H9 (cell line): ENCODE data around the gene THRAP3. TPM values are rescaled to one million over a fixed set of nuclear protein-coding genes. Genes with fewer than 3 reads are reported as not detected.
A peak's percentile ranks its signal among the peaks of the same experiment; 100 is the strongest.
"Not testable (repeated sequence)": the region's sequence is repeated elsewhere in the genome, so short reads cannot be mapped to it uniquely, and the experiment has no call there.

Experiments used
- DNase-seq: peaks from one replicate; pipeline ENCODE4 v3.0.0-alpha.2; 2017
- H2AFZ ChIP-seq: one replicate; pipeline ENCODE4 v1.6.1; 2013; ENCODE audit warnings: mild to moderate bottlenecking, low read length, control low read depth, moderate library complexity
- H2AK5ac ChIP-seq: 2 replicates; pipeline ENCODE4 v1.6.1; 2013; ENCODE audit warnings: low read length, control low read depth, mixed read lengths; ENCODE audit not compliant: insufficient read length
- H2BK120ac ChIP-seq: one replicate; pipeline ENCODE4 v1.6.1; 2013; ENCODE audit warnings: low read depth, mild to moderate bottlenecking, low read length, control low read depth, inconsistent platforms; ENCODE audit not compliant: poor library complexity, severe bottlenecking
- H2BK12ac ChIP-seq: 2 replicates; pipeline ENCODE4 v1.6.1; 2013; ENCODE audit warnings: low read length, control low read depth, mixed read lengths, low read depth; ENCODE audit not compliant: insufficient read length
- H2BK15ac ChIP-seq: 2 replicates; pipeline ENCODE4 v1.6.1; 2013; ENCODE audit warnings: low read depth, low read length, control low read depth
- H2BK20ac ChIP-seq: one replicate; pipeline ENCODE4 v1.6.1; 2013; ENCODE audit warnings: low read depth, mild to moderate bottlenecking, low read length, control low read depth, inconsistent platforms; ENCODE audit not compliant: poor library complexity, severe bottlenecking
- H2BK5ac ChIP-seq: 2 replicates; pipeline ENCODE4 v1.6.1; 2013; ENCODE audit warnings: low read length, control low read depth, mixed read lengths; ENCODE audit not compliant: insufficient read length
- H3K14ac ChIP-seq: 2 replicates; pipeline ENCODE4 v1.6.1; 2013; ENCODE audit warnings: low read length, control low read depth; ENCODE audit not compliant: insufficient read depth
- H3K18ac ChIP-seq: 2 replicates; pipeline ENCODE4 v1.6.1; 2013; ENCODE audit warnings: low read depth, mild to moderate bottlenecking, mixed read lengths, low read length, control low read depth; ENCODE audit not compliant: insufficient read length
- H3K23ac ChIP-seq: 2 replicates; pipeline ENCODE4 v1.6.1; 2013; ENCODE audit warnings: low read length, control low read depth, mixed read lengths, low read depth; ENCODE audit not compliant: insufficient read length
- H3K23me2 ChIP-seq: 2 replicates; pipeline ENCODE4 v1.6.1; 2013; ENCODE audit warnings: low read depth, mild to moderate bottlenecking, mixed read lengths, low read length, control low read depth; ENCODE audit not compliant: insufficient read length, poor library complexity, severe bottlenecking
- H3K27ac ChIP-seq: 2 replicates; pipeline ENCODE4 v1.5.1; 2013; ENCODE audit warnings: low read length, control low read depth, mixed read lengths, low read depth; ENCODE audit not compliant: insufficient read length
- H3K27me3 ChIP-seq: 2 replicates; pipeline ENCODE4 v1.6.1; 2013; ENCODE audit warnings: low read length, control low read depth, inconsistent platforms; ENCODE audit not compliant: insufficient read depth
- H3K4ac ChIP-seq: 2 replicates; pipeline ENCODE4 v1.6.1; 2013; ENCODE audit warnings: low read depth, mild to moderate bottlenecking, control low read depth, inconsistent platforms, low read length, moderate library complexity
- H3K4me1 ChIP-seq: 2 replicates; pipeline ENCODE4 v1.6.1; 2013; ENCODE audit warnings: low read length, control low read depth, inconsistent platforms; ENCODE audit not compliant: insufficient read depth
- H3K4me2 ChIP-seq: 2 replicates; pipeline ENCODE4 v1.6.1; 2013; ENCODE audit warnings: low read length, control low read depth, mixed read lengths; ENCODE audit not compliant: insufficient read length, insufficient read depth
- H3K56ac ChIP-seq: 2 replicates; pipeline ENCODE4 v1.6.1; 2013; ENCODE audit warnings: low read depth, mild to moderate bottlenecking, mixed read lengths, low read length, control low read depth; ENCODE audit not compliant: insufficient read length
- H3K79me1 ChIP-seq: 2 replicates; pipeline ENCODE4 v1.6.1; 2013; ENCODE audit warnings: low read depth, mild to moderate bottlenecking, moderate library complexity, low read length, control low read depth, inconsistent platforms; ENCODE audit not compliant: insufficient read depth, poor library complexity, severe bottlenecking
- H3K79me2 ChIP-seq: 2 replicates; pipeline ENCODE4 v1.6.1; 2013; ENCODE audit warnings: low read length, control low read depth, inconsistent platforms; ENCODE audit not compliant: insufficient read depth
- H3K9ac ChIP-seq: 2 replicates; pipeline ENCODE4 v1.6.1; 2013; ENCODE audit warnings: low read length, control low read depth, mixed read lengths; ENCODE audit not compliant: insufficient read length; ENCODE audit errors: extremely low read depth
- H3K9me3 ChIP-seq: one replicate; pipeline ENCODE4 v1.6.1; 2013; ENCODE audit warnings: low read depth, low read length, inconsistent platforms; ENCODE audit not compliant: control insufficient read depth
- H3T11ph ChIP-seq: one replicate; pipeline ENCODE4 v1.6.1; 2013; ENCODE audit warnings: mild to moderate bottlenecking, low read length, control low read depth, inconsistent platforms
- H4K20me1 ChIP-seq: one replicate; pipeline ENCODE4 v1.6.1; 2013; ENCODE audit not compliant: control insufficient read depth, insufficient read length, insufficient read depth
- H4K5ac ChIP-seq: 2 replicates; pipeline ENCODE4 v1.6.1; 2013; ENCODE audit warnings: low read depth, mild to moderate bottlenecking, mixed read lengths, low read length, control low read depth; ENCODE audit not compliant: insufficient read length
- H4K8ac ChIP-seq: replicated peaks from 2 replicates; pipeline ENCODE4 v1.6.1; 2013; ENCODE audit warnings: low read length, control low read depth, mixed read lengths, low read depth; ENCODE audit not compliant: insufficient read length
- H4K91ac ChIP-seq: 2 replicates; pipeline ENCODE4 v1.6.1; 2013; ENCODE audit warnings: low read depth, mild to moderate bottlenecking, moderate library complexity, mixed read lengths, low read length, control low read depth; ENCODE audit not compliant: insufficient read length
- H3K27ac Mint-ChIP-seq, 3 experiments: 2 replicates in 2 of 3; 3 replicates in 1 of 3; pipeline ENCODE4 v1.8.0; 2020 to 2021; ENCODE audit warnings: mixed read lengths in 3 of 3, mild to moderate bottlenecking in 1 of 3, moderate library complexity in 1 of 3
- H3K27me3 Mint-ChIP-seq: 2 replicates; pipeline ENCODE4 v1.8.0; 2021; ENCODE audit warnings: low read depth, mild to moderate bottlenecking, moderate library complexity, mixed read lengths
- H3K36me3 Mint-ChIP-seq, 3 experiments: 2 replicates in 2 of 3; 3 replicates in 1 of 3; pipeline ENCODE4 v1.8.0; 2020 to 2021; ENCODE audit warnings: low read depth in 3 of 3, mixed read lengths in 3 of 3; ENCODE audit not compliant: insufficient read depth in 1 of 3
- H3K4me1 Mint-ChIP-seq, 2 experiments: 2 replicates each; pipeline ENCODE4 v1.8.0; 2020; ENCODE audit warnings: mixed read lengths in 2 of 2
- H3K4me3 Mint-ChIP-seq, 2 experiments: 2 replicates in 1 of 2; 3 replicates in 1 of 2; pipeline ENCODE4 v1.8.0; 2020 to 2021; ENCODE audit warnings: mild to moderate bottlenecking in 2 of 2, mixed read lengths in 2 of 2, moderate library complexity in 1 of 2
- H3K9me3 Mint-ChIP-seq, 2 experiments: 2 replicates in 1 of 2; 3 replicates in 1 of 2; pipeline ENCODE4 v1.8.0; 2020; ENCODE audit warnings: mild to moderate bottlenecking in 2 of 2, mixed read lengths in 2 of 2, moderate library complexity in 1 of 2
- CTCF ChIP-seq: fragments of 200-600 bp; sonication (generic); conservative IDR thresholded peaks from 3 replicates; pipeline ENCODE4 v1.8.0; 2021; ENCODE audit warnings: antibody characterized with exemption, mild to moderate bottlenecking
- WGBS: extraction: QIAGEN DNeasy Blood & Tissue Kit; methylation state at CpG from one replicate; pipeline ENCODE4 v1.1.7; 2013; ENCODE audit warnings: missing lambda C conversion rate, low lambda C conversion rate, mixed read lengths; ENCODE audit not compliant: insufficient read length; ENCODE audit errors: extremely low coverage; 5-methylcytosine and 5-hydroxymethylcytosine counted together
- total RNA-seq: library from RNA; stranded (reverse); gene quantifications from 2 replicates; pipeline ENCODE4 v1.2.1, GENCODE V29; 2021

THRAP3 gene
- total RNA-seq, 1 experiment from 2014 or later: 186 TPM

- Histone ChIP-seq H3K9ac (peak overlapping the region; percentile 96), H3K23ac (no peak overlapping the region), H3K14ac (no peak overlapping the region), H2AK5ac (no peak overlapping the region), H4K20me1 (no peaks in the 10 kb centered on the region), H3K4ac (no peak overlapping the region), H4K91ac (no peak overlapping the region), H3K9me3 (no peaks in the 10 kb centered on the region), H3K27me3 (no peaks in the 10 kb centered on the region), H3K79me2 (peaks cover 34% of the 10 kb centered on the region; the same call in 1 of the 2 replicates), H3K4me2 (peak overlapping the region; percentile 90), H3K18ac (no peak overlapping the region), H4K8ac (no peak overlapping the region), H2BK20ac (no peak overlapping the region), H3K79me1 (no peaks in the 10 kb centered on the region), H4K5ac (no peak overlapping the region), H2BK120ac (no peak overlapping the region), H2BK12ac (no peak overlapping the region), H2AFZ (no peak overlapping the region), H3T11ph (no peak overlapping the region), H3K56ac (no peak overlapping the region), H2BK5ac (no peak overlapping the region), H3K27ac (no peak overlapping the region), H3K23me2 (peaks cover 14% of the 10 kb centered on the region), H3K4me1 (no peaks in the 10 kb centered on the region; the same call in 1 of the 2 replicates), H2BK15ac (no peak overlapping the region)
- peak overlapping the region; percentile 99 to 100 (median 99) for H3K27ac Mint-ChIP-seq
- no peaks in the 10 kb centered on the region; a peak in 1 of 5 replicates for H3K9me3 Mint-ChIP-seq
- TF ChIP-seq CTCF: no peak
- no peaks in the 10 kb centered on the region for H3K27me3 Mint-ChIP-seq
- no peak for DNase-seq
- H3K4me3 Mint-ChIP-seq: peak overlapping the region; percentile 92 to 94
- H3K36me3 Mint-ChIP-seq: peaks cover 12 to 44% (median 28%) of the 10 kb centered on the region in 3 experiments; a peak in 6 of 7 replicates
- no CpG with 5 or more reads among the region's 10 CpGs for WGBS
- peaks cover 19 to 24% of the 10 kb centered on the region in 2 experiments for H3K4me1 Mint-ChIP-seq
These were observed 1.1 kb downstream of the THRAP3 start for GRCh38 chr1:36225283-36225899.

- peaks cover 67% of the 10 kb centered on the region; the same call in 1 of the 2 replicates for H3K79me2 ChIP-seq
These were observed 6.0 kb downstream of the THRAP3 start for GRCh38 chr1:36230279-36230678.

More at GRCh38 chr1:36230279-36230678, 6.0 kb downstream of the THRAP3 start:
- H2BK12ac ChIP-seq, H3K27me3 Mint-ChIP-seq, H2BK15ac ChIP-seq, H3K23ac ChIP-seq, DNase-seq, H4K20me1 ChIP-seq, H3K79me1 ChIP-seq, H3K4me3 Mint-ChIP-seq, H3K56ac ChIP-seq, H2BK5ac ChIP-seq, H4K91ac ChIP-seq, H2AFZ ChIP-seq, H2AK5ac ChIP-seq, H3K4me2 ChIP-seq, H3K9me3 Mint-ChIP-seq, H2BK120ac ChIP-seq, H3K27ac ChIP-seq, H3K23me2 ChIP-seq, H3K9ac ChIP-seq, H4K5ac ChIP-seq, H3K27ac Mint-ChIP-seq, H3K9me3 ChIP-seq, H3K4ac ChIP-seq, H4K8ac ChIP-seq, H3K18ac ChIP-seq, H3T11ph ChIP-seq, H3K14ac ChIP-seq, H3K4me1 ChIP-seq, H3K27me3 ChIP-seq, H2BK20ac ChIP-seq: not testable (repeated sequence)
- no CpG with 5 or more reads among the region's 12 CpGs for WGBS
- Mint-ChIP-seq H3K36me3 (peaks cover 11 to 67% (median 39%) of the 10 kb centered on the region in 3 experiments; a peak in 5 of 7 replicates), H3K4me1 (peaks cover 14 to 16% of the 10 kb centered on the region in 2 experiments)
